Peyer's patch (tissue), 4 donors: ENCODE results near the gene RPSA. TPM values are rescaled to one million over a fixed set of nuclear protein-coding genes. Genes with fewer than 3 reads are reported as not detected.

Experiments
- DNase-seq, 3 donors: peaks; one replicate each; pipeline ENCODE4 v3.0.0-alpha.2; 2017 to 2019
- H3K27ac ChIP-seq, 4 donors: fragments of 200-600 bp; sonication (generic); one replicate each; pipeline ENCODE4 v1.5.1; 2016 to 2019
- H3K27me3 ChIP-seq, 2 donors: fragments of 200-600 bp; sonication (generic); one replicate each; pipeline ENCODE4 v1.5.1; 2019
- H3K36me3 ChIP-seq, 3 donors: fragments of 200-600 bp; sonication (generic); one replicate each; pipeline ENCODE4 v1.5.1; 2016 to 2019
- H3K4me1 ChIP-seq, 4 donors: fragments of 200-600 bp; sonication (generic); one replicate each; pipeline ENCODE4 v1.5.1; 2016 to 2019
- H3K4me3 ChIP-seq, 4 donors: fragments of 200-600 bp; sonication (generic); 1 replicate in 3 of 4; 2 replicates in 1 of 4; pipeline ENCODE4 v1.5.1; 2016 to 2019; ENCODE audit warnings: mild to moderate bottlenecking in 1 of 4
- H3K9me3 ChIP-seq, 4 donors: fragments of 200-600 bp; sonication (generic); one replicate each; pipeline ENCODE4 v1.5.1; 2016 to 2019; ENCODE audit warnings: mild to moderate bottlenecking in 1 of 4
- POLR2A ChIP-seq, 2 donors: fragments of 450-650 bp; IDR thresholded peaks; one replicate each; pipeline ENCODE4 v1.5.1; 2017; ENCODE audit warnings: antibody characterized with exemption in 2 of 2, mild to moderate bottlenecking in 2 of 2, moderate library complexity in 2 of 2
- total RNA-seq, 4 donors: library from RNA; depleted of rRNA; stranded (reverse); fragments of >200 nt; gene quantifications; one replicate each; pipeline ENCODE4 v1.1.0, GENCODE V29; 2016
- TF ChIP-seq, protein P1 (sequence below), 6 experiments: fragments of 450-650 bp in 4 of 6; fragments of 200-600 bp in 2 of 6; sonication (generic) in 1 of 6; IDR thresholded peaks; one replicate each; pipeline ENCODE4 v1.5.1; 2017 to 2019; ENCODE audit warnings: antibody characterized with exemption in 6 of 6, mild to moderate bottlenecking in 3 of 6, moderate library complexity in 1 of 6

The RPSA gene
- total RNA-seq, 4 donors from 2014 or later = 298 to 1,413 (median 477) TPM

DNA sequence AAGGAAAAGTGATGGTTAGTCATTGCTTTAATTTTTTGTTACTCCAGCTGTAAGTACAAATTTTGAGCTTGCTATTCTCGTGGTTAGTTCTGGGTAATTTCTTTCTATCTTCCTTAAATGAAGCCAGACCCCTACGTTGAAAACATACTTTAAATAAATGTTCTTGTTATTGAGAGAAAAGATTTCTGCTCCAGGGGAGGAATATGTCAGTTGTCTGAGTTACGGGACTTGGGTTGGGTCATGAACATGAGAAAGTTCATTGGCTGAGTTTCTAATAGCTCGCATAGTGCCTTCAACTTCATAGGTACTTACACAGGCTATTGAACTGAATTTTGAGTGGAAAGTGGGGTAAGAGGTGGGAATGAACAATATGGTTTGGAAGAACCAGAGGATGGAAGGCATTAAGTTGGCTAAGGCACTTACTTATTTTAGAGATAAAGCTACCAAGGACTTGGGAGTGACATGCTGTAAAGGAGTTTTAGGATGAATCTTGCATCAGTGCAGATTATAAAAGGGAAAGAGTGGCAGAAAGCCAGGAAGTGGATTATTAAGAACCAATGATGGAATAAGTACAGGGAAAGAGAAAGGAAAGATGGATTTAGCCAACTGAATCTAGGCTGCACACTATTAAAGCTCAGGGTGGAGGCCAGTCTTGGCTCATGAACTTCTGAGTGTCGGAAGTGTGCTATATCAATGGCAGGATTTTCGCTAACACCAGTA, 1.4 kb downstream of the RPSA start:
- TF ChIP-seq, protein P1, sequence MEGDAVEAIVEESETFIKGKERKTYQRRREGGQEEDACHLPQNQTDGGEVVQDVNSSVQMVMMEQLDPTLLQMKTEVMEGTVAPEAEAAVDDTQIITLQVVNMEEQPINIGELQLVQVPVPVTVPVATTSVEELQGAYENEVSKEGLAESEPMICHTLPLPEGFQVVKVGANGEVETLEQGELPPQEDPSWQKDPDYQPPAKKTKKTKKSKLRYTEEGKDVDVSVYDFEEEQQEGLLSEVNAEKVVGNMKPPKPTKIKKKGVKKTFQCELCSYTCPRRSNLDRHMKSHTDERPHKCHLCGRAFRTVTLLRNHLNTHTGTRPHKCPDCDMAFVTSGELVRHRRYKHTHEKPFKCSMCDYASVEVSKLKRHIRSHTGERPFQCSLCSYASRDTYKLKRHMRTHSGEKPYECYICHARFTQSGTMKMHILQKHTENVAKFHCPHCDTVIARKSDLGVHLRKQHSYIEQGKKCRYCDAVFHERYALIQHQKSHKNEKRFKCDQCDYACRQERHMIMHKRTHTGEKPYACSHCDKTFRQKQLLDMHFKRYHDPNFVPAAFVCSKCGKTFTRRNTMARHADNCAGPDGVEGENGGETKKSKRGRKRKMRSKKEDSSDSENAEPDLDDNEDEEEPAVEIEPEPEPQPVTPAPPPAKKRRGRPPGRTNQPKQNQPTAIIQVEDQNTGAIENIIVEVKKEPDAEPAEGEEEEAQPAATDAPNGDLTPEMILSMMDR (IDR thresholded peaks at IDR 0.05) = no peak
- no peak for TF ChIP-seq POLR2A (IDR thresholded peaks at IDR 0.05)
- H3K4me3 ChIP-seq = peak overlapping the region in 2 of 4 donors; percentile 80 to 90

DNA sequence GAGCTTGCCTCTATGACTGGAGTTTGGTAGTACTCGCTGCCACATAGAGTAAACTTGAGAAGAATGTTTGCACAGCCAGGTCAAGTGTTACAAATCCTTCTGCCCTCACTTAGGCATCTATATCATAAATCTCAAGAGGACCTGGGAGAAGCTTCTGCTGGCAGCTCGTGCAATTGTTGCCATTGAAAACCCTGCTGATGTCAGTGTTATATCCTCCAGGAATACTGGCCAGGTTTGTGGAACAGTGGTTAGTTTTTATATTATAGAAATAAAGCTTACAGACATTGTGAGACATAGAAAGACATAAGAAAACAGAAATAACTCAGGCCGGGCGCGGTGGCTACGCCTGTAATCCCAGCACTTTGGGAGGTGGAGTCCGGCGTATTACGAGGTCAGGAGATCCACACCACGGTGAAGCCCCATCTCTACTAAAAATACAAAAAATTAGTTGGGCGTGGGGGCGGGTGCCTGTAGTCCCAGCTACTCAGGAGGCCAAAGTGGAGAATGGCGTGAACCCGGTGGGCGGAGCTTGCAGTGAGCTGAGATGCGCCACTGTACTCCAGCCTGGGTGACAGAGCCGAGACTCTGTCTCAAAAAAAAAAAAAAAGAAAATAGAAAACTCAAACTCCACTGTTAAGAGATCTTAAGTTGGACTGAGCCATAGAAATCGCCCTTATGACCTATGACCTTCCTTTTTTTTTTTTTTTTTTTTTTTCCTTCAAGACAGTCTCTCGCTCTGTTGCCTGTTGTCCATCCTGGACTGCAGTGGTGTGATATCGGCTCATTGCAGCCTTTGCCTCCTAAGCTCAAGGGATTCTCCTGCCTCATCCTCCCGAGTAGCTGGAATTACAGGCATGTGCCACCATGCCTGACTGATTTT, 2.2 kb downstream of the RPSA start:
- DNase-seq = no peak
- Histone ChIP-seq H3K27me3 (no peaks in the 10 kb centered on the region), H3K36me3 (peaks cover 0 to 57% (median 0%) of the 10 kb centered on the region in 3 donors), H3K9me3 (no peaks in the 10 kb centered on the region), H3K27ac (no peak overlapping the region), H3K4me1 (peaks cover 0 to 26% (median 0%) of the 10 kb centered on the region in 4 donors), H3K4me3 (no peak overlapping the region)
- TF ChIP-seq POLR2A (IDR thresholded peaks at IDR 0.05) = no peak
- TF ChIP-seq, protein P1 (IDR thresholded peaks at IDR 0.05) = no peak

More for the DNA sequence above, 1.4 kb downstream of the RPSA start:
- no peak for DNase-seq
- Histone ChIP-seq H3K4me1 (peaks cover 0 to 26% (median 0%) of the 10 kb centered on the region in 4 donors), H3K27me3 (no peaks in the 10 kb centered on the region), H3K36me3 (peaks cover 0 to 49% (median 0%) of the 10 kb centered on the region in 3 donors), H3K9me3 (no peaks in the 10 kb centered on the region), H3K27ac (peak overlapping the region in 1 of 4 donors; percentile 6)

DNA sequence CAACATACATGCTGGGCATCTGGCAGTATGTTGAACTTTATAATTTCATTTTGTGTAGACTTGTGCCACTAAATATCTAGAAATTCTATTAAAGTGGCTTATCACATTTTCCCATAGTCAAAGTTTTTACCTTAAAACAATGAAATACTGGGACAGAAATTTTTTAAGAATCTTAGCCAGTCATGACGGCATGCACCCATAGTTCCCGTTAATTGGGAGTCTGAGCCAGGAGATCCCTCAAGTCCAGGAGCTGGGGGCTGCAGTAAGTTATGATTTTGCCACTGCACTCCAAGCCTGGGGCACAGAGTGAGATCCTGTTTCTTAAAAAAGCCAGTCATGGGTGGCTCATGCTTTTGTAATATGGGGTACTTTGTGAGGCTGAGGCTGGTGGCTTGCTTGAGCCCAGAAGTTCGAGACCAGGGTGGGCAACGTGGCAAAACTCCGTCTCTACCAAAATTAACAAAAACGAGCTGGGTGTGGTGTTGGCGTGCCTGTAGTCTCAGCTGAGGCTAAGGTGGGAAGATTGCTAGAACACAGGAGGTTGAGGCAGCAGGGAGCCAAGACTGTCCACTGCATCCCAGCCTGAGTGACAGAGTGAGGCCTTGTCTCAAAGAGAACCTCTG, 3.1 kb downstream of the RPSA start:
- no peaks in the 10 kb centered on the region for H3K9me3 ChIP-seq
- TF ChIP-seq POLR2A (IDR thresholded peaks at IDR 0.05) = no peak
- TF ChIP-seq, protein P1 (IDR thresholded peaks at IDR 0.05) = no peak
- peaks cover 0 to 26% (median 0%) of the 10 kb centered on the region in 4 donors for H3K4me1 ChIP-seq
- no peak overlapping the region for H3K27ac ChIP-seq
- no peak for DNase-seq
- no peaks in the 10 kb centered on the region for H3K27me3 ChIP-seq
- H3K36me3 ChIP-seq = peaks cover 0 to 64% (median 0%) of the 10 kb centered on the region in 3 donors
- no peak overlapping the region for H3K4me3 ChIP-seq

DNA sequence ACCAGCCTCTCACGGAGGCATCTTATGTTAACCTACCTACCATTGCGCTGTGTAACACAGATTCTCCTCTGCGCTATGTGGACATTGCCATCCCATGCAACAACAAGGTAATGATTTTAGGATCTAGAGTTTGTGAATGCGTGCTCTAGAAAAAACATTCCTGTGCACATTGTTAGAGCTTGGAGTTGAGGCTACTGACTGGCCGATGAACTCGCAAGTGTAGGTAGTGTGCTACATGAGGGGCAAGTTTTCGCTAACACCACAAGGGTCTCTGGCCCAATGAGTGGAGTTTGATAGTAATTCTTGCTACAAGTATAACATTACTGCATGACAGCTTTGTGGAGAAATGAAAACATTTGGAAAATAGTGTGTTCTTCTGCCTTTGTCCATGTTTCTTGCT, 4.4 kb downstream of the RPSA start:
- no peak for DNase-seq
- Histone ChIP-seq H3K27me3 (no peaks in the 10 kb centered on the region), H3K9me3 (no peaks in the 10 kb centered on the region), H3K27ac (no peak overlapping the region), H3K4me1 (peaks cover 0 to 26% (median 0%) of the 10 kb centered on the region in 4 donors), H3K4me3 (no peak overlapping the region), H3K36me3 (peaks cover 0 to 64% (median 0%) of the 10 kb centered on the region in 3 donors)
- TF ChIP-seq POLR2A (IDR thresholded peaks at IDR 0.05) = no peak
- TF ChIP-seq, protein P1 (IDR thresholded peaks at IDR 0.05) = no peak

- Histone ChIP-seq H3K4me3 (no peak overlapping the region), H3K27me3 (no peaks in the 10 kb centered on the region), H3K36me3 (peaks cover 0 to 64% (median 0%) of the 10 kb centered on the region in 3 donors), H3K27ac (no peak overlapping the region), H3K4me1 (peaks cover 0 to 21% (median 0%) of the 10 kb centered on the region in 4 donors), H3K9me3 (no peaks in the 10 kb centered on the region)
- TF ChIP-seq, protein P1 (IDR thresholded peaks at IDR 0.05) = no peak
- no peak for TF ChIP-seq POLR2A (IDR thresholded peaks at IDR 0.05)
- no peak for DNase-seq
These were observed 6.2 kb downstream of the RPSA start for GRCh38 chr3:39412668-39413260.
